Gastroesophageal sphincter (tissue), 4 donors: ENCODE data around the gene CCDC27. TPM values are rescaled to one million over a fixed set of nuclear protein-coding genes. Genes with fewer than 3 reads are reported as not detected.

Experiments used
- ATAC-seq: fragments of 150-250 bp; one replicate; pipeline ENCODE4 v1.9.1; 2016; ENCODE audit warnings: mild to moderate bottlenecking, moderate library complexity
- H3K27ac ChIP-seq, 4 donors: fragments of 200-600 bp; sonication (generic) in 3 of 4; 1 replicate in 3 of 4; 2 replicates in 1 of 4; pipeline ENCODE4 v1.5.1; 2016 to 2019
- H3K27me3 ChIP-seq: fragments of 200-600 bp; sonication (generic); one replicate; pipeline ENCODE4 v1.5.1; 2019
- H3K36me3 ChIP-seq, 2 donors: fragments of 200-600 bp; sonication (generic); one replicate each; pipeline ENCODE4 v1.5.1; 2019; ENCODE audit warnings: control low read depth in 1 of 2
- H3K4me1 ChIP-seq, 3 donors: fragments of 200-600 bp; sonication (generic); 1 replicate in 2 of 3; 2 replicates in 1 of 3; pipeline ENCODE4 v1.5.1; 2016 to 2019; ENCODE audit warnings: control low read depth in 2 of 3
- H3K4me3 ChIP-seq, 2 donors: fragments of 200-600 bp; sonication (generic); one replicate each; pipeline ENCODE4 v1.5.1; 2019; ENCODE audit warnings: mild to moderate bottlenecking in 1 of 2, moderate library complexity in 1 of 2
- H3K9me3 ChIP-seq, 3 donors: fragments of 200-600 bp; sonication (generic); one replicate each; pipeline ENCODE4 v1.5.1; 2017 to 2019; ENCODE audit warnings: control low read depth in 2 of 3
- EP300 ChIP-seq: sonication (generic); formaldehyde crosslinking; IDR thresholded peaks from one replicate; pipeline ENCODE4 v1.6.1; 2017; ENCODE audit warnings: antibody characterized with exemption, mild to moderate bottlenecking
- POLR2A ChIP-seq, 2 donors: fragments of 450-650 bp; IDR thresholded peaks; one replicate each; pipeline ENCODE4 v1.6.1; 2017; ENCODE audit warnings: antibody characterized with exemption in 2 of 2, mild to moderate bottlenecking in 2 of 2, moderate library complexity in 1 of 2
- POLR2AphosphoS5 ChIP-seq: sonication (generic); formaldehyde crosslinking; IDR thresholded peaks from one replicate; pipeline ENCODE4 v1.6.1; 2017; ENCODE audit warnings: antibody characterized with exemption
- WGBS, 2 donors: methylation state at CpG; one replicate each; pipeline ENCODE4 v1.1.5; 2018; ENCODE audit warnings: low coverage in 1 of 2; 5-methylcytosine and 5-hydroxymethylcytosine counted together
- total RNA-seq, 4 donors: library from RNA; depleted of rRNA; stranded (reverse); fragments of >200 nt; gene quantifications; one replicate each; pipeline ENCODE4 v1.1.0, GENCODE V29; 2016
- TF ChIP-seq, protein P1 (sequence below), 4 experiments: fragments of 200-600 bp in 2 of 4; fragments of 450-650 bp in 2 of 4; sonication (generic) in 1 of 4; IDR thresholded peaks; one replicate each; pipeline ENCODE4 v1.5.1; 2017 to 2019; ENCODE audit warnings: antibody characterized with exemption in 4 of 4, mild to moderate bottlenecking in 2 of 4, moderate library complexity in 2 of 4

CCDC27 gene
- total RNA-seq, 4 donors from 2014 or later, result not detected

DNA sequence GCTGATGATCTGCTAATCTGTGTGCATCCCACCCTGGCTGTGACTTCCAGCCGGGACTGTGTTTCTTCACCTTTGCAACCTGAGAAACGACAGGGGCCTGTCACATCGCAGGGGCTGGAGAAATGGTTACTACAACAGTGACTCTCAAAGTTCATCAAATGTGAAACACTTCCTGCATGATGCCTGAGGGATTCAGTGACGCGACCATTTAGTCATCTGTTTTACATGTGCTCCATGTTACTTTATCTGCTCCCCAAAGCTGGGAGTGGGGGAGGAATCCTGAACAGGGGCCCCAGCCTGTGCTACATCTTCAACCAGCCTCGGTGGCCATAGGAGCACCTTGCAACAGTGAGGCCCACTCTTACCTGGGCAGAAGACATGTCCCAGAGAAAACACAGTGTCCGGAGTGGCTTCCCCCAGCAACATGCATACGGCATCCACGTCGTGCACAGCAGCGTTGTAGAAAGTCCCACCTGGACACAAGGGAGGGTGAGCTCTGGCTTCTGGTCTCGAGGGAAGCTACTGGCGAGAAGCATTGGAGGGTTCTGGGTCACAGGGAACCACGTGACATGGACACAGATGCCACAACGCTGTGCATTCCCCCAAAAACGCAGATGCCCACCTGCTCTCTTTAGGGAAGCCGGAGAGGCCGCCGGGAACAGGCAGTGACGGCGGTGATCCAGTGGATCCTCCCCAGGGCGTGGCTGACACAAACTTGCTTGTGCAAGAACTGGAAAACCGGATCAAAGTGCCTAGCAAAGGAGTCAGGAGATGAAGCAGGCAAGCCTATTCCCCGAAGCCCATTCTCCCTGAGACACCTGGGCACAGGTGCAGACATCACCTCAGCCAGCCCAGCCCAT is 9.6 kb upstream of the CCDC27 start:
- Histone ChIP-seq H3K27ac (no peak overlapping the region), H3K4me3 (no peak overlapping the region), H3K36me3 (peaks cover 0 to 81% of the 10 kb centered on the region in 2 donors), H3K9me3 (no peaks in the 10 kb centered on the region), H3K4me1 (peaks cover 0 to 37% (median 6%) of the 10 kb centered on the region in 3 donors), H3K27me3 (no peaks in the 10 kb centered on the region)
- WGBS, 2 donors, result 70% methylated on average over 2 of the region's 24 CpGs; no CpG with 5 or more reads in 1 of the 2 donors
- no peak for TF ChIP-seq EP300
- no peak for TF ChIP-seq POLR2AphosphoS5
- TF ChIP-seq, protein P1, sequence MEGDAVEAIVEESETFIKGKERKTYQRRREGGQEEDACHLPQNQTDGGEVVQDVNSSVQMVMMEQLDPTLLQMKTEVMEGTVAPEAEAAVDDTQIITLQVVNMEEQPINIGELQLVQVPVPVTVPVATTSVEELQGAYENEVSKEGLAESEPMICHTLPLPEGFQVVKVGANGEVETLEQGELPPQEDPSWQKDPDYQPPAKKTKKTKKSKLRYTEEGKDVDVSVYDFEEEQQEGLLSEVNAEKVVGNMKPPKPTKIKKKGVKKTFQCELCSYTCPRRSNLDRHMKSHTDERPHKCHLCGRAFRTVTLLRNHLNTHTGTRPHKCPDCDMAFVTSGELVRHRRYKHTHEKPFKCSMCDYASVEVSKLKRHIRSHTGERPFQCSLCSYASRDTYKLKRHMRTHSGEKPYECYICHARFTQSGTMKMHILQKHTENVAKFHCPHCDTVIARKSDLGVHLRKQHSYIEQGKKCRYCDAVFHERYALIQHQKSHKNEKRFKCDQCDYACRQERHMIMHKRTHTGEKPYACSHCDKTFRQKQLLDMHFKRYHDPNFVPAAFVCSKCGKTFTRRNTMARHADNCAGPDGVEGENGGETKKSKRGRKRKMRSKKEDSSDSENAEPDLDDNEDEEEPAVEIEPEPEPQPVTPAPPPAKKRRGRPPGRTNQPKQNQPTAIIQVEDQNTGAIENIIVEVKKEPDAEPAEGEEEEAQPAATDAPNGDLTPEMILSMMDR (IDR thresholded peaks at IDR 0.05), result no peak
- no peak for TF ChIP-seq POLR2A (IDR thresholded peaks at IDR 0.05)
- ATAC-seq, result no peak

DNA sequence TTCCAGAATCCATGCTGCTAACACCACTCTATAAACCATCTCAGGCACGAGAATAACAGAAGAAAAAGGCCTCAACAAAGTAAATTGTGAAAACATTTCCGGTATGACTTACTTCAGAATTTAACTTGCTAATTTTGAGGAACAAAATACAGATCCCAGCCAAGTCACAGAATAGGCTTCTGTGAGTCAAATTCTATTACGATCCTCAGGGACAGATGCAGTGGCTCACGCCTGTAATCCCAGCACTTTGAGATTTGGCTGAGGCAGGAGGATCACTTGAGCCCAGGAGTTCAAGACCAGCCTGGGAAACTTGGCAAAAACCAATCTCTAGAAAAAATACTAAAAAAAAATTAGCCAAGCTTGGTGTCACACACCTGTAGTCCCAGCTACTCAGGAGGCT is 8.8 kb upstream of the CCDC27 start:
- Histone ChIP-seq H3K36me3 (peaks cover 0 to 73% of the 10 kb centered on the region in 2 donors), H3K4me3 (no peak overlapping the region), H3K9me3 (no peaks in the 10 kb centered on the region), H3K27me3 (no peaks in the 10 kb centered on the region), H3K27ac (no peak overlapping the region), H3K4me1 (peaks cover 0 to 42% (median 10%) of the 10 kb centered on the region in 3 donors)
- WGBS, 2 donors, result 49 to 74% methylated on average over 3 to 4 of the region's 4 CpGs
- TF ChIP-seq, protein P1 (IDR thresholded peaks at IDR 0.05), result no peak
- TF ChIP-seq POLR2A (IDR thresholded peaks at IDR 0.05) (no peak), EP300 (no peak), POLR2AphosphoS5 (no peak)
- ATAC-seq, result no peak

DNA sequence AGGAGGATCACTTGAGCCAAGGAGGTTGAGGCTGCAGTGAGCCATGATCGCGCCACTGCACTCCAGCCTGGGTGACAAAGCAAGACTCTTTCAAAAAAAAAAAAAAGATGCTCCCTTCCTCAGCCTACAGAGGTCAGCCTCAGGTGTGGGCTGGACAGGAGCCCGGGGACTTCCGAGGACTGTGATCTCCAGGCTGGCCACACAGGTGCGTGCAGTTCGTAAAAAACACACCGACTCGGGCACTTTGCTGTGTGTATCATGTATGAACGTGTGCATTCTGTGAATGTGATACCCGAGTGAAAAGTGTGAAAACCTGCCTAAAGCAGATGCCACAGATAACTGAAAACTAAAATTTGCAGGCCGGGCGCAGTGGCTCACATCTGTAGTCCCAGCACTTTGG is 8.4 kb upstream of the CCDC27 start:
- Histone ChIP-seq H3K4me3 (no peak overlapping the region), H3K27ac (no peak overlapping the region), H3K4me1 (peaks cover 0 to 42% (median 10%) of the 10 kb centered on the region in 3 donors), H3K36me3 (peaks cover 0 to 69% of the 10 kb centered on the region in 2 donors), H3K27me3 (no peaks in the 10 kb centered on the region), H3K9me3 (no peaks in the 10 kb centered on the region)
- WGBS, 2 donors, result 91 to 94% methylated on average over 3 to 12 of the region's 12 CpGs
- TF ChIP-seq POLR2A (IDR thresholded peaks at IDR 0.05), result no peak
- TF ChIP-seq POLR2AphosphoS5, result no peak
- no peak for TF ChIP-seq EP300
- TF ChIP-seq, protein P1 (IDR thresholded peaks at IDR 0.05), result no peak
- no peak for ATAC-seq

DNA sequence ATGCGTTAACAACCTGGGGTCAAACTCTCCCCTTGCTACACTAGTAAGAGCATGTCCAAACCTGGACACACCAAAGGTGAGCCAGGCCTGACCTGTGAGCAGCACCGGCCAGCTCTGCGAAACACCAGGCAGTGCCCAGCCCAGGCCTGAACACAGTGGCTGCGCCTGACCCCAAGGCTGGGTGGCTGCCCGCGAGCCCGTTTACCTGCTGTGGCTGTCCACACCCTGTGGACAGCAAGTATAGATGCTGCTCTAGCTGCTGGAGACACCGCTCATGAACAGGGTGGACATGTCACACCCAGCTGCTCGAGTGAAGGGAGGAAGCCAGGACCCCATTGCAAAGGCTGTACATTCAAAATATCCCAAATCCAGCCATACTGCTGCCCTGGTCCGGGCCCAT is 7.6 kb upstream of the CCDC27 start:
- Histone ChIP-seq H3K4me1 (peaks cover 0 to 42% (median 10%) of the 10 kb centered on the region in 3 donors), H3K27me3 (no peaks in the 10 kb centered on the region), H3K27ac (no peak overlapping the region), H3K36me3 (peaks cover 0 to 61% of the 10 kb centered on the region in 2 donors), H3K9me3 (no peaks in the 10 kb centered on the region), H3K4me3 (no peak overlapping the region)
- 88% methylated on average over 1 of the region's 10 CpGs; no CpG with 5 or more reads in 1 of the 2 donors for WGBS, 2 donors
- no peak for ATAC-seq
- TF ChIP-seq POLR2AphosphoS5, result no peak
- TF ChIP-seq EP300, result no peak
- TF ChIP-seq POLR2A (IDR thresholded peaks at IDR 0.05), result no peak
- TF ChIP-seq, protein P1 (IDR thresholded peaks at IDR 0.05), result no peak

DNA sequence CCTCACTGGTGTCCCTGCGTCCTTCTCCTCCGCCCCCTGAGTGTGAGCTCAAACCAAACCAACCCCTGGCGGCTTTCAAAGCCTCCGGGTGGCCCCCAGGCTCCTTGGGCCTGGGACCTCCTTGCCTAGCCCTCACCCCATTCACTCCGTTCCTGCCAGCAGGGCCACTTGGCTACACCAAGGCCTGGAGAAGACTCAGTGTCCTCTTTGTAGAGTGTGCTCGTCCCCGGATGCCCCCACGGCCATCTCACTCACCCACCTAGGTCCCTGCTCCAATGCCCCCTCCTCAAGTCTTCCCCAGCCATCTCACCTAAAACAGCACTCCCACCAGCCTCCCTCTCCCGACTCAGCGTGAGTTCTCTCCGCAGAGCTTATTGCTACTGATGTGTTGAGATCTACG is 7.2 kb upstream of the CCDC27 start:
- Histone ChIP-seq H3K4me3 (no peak overlapping the region), H3K27me3 (no peaks in the 10 kb centered on the region), H3K27ac (no peak overlapping the region), H3K36me3 (peaks cover 0 to 57% of the 10 kb centered on the region in 2 donors), H3K4me1 (peaks cover 0 to 42% (median 10%) of the 10 kb centered on the region in 3 donors), H3K9me3 (no peaks in the 10 kb centered on the region)
- ATAC-seq, result no peak
- WGBS, 2 donors, result 88 to 95% methylated on average over 5 to 10 of the region's 12 CpGs
- TF ChIP-seq POLR2AphosphoS5 (no peak), EP300 (no peak), POLR2A (IDR thresholded peaks at IDR 0.05) (no peak)
- TF ChIP-seq, protein P1 (IDR thresholded peaks at IDR 0.05), result no peak
